Rectal smooth muscle tissue (tissue), 1 donor: ENCODE measurements around the gene SPAG7.

ENCODE experiments used
- H3K27ac ChIP-seq: one replicate; pipeline ENCODE4 v1.7.0; 2013; ENCODE audit warnings: low read depth, low read length, inconsistent platforms
- H3K27me3 ChIP-seq: one replicate; pipeline ENCODE4 v1.7.0; 2013; ENCODE audit warnings: low read length; ENCODE audit not compliant: control insufficient read depth, insufficient read depth
- H3K36me3 ChIP-seq: one replicate; pipeline ENCODE4 v1.7.0; 2013; ENCODE audit warnings: low read length; ENCODE audit not compliant: control insufficient read depth, insufficient read depth
- H3K4me1 ChIP-seq: one replicate; pipeline ENCODE4 v1.7.0; 2013; ENCODE audit warnings: low read length; ENCODE audit not compliant: control insufficient read depth, insufficient read depth
- H3K4me3 ChIP-seq: one replicate; pipeline ENCODE4 v1.7.0; 2013; ENCODE audit warnings: low read length
- H3K9ac ChIP-seq: one replicate; pipeline ENCODE4 v1.7.0; 2013; ENCODE audit warnings: low read length

Gene SPAG7

DNA sequence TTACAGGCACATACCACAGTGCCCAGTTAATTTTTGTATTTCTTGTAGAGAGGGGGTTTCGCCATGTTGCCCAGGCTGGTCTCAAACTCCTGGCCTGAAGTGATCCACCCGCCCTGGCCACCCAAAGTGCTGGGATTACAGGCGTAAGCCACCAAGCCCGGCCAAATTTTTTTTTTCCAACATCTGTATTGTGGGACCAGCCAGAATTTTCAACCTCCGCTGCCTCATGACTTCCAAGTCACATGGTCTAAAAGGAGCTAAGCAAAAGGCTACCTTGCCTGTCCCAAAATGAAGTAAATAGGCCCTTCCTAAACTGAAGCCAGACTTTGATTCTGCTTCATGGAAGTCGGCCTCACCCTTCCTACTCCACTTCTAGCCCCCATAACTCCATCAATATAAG lies 4.2 kb upstream of the SPAG7 start:
- peak overlapping the region; percentile 38 for H3K27ac ChIP-seq

DNA sequence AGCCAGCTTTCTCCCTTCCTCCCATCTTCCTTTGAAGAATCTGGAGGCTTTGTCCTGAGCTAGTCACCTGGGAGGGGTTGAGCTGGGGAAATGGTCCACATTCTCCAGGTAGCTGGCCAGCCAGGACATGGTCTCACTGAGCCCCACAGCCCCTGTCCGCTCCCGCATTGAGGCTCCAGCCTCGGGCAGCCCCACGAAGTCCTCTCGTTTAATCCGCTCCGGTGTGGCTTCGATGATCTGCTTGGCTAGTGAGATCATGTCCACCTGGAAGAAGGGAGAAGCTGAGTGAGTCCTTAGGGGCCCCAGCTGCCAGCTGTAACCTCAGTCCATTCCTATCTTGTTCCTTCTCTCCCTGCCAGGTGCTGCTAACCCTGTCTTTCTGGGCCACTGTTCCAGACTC lies 2.7 kb upstream of the SPAG7 start:
- peaks cover 22% of the 10 kb centered on the region for H3K4me1 ChIP-seq
- no peak overlapping the region for H3K9ac ChIP-seq
- no peaks in the 10 kb centered on the region for H3K27me3 ChIP-seq
- no peak overlapping the region for H3K4me3 ChIP-seq
- peak overlapping the region; percentile 91 for H3K27ac ChIP-seq
- H3K36me3 ChIP-seq: peaks cover 22% of the 10 kb centered on the region

More for the DNA sequence above, 4.2 kb upstream of the SPAG7 start:
- Histone ChIP-seq H3K4me3 (no peak overlapping the region), H3K27me3 (no peaks in the 10 kb centered on the region), H3K36me3 (peaks cover 21% of the 10 kb centered on the region), H3K4me1 (peaks cover 15% of the 10 kb centered on the region), H3K9ac (no peak overlapping the region)

GRCh38 chr17:4969551-4970173 lies 2.0 kb upstream of the SPAG7 start:
- Histone ChIP-seq H3K27ac (peak overlapping the region; percentile 91), H3K36me3 (peaks cover 23% of the 10 kb centered on the region), H3K4me3 (peak overlapping the region; percentile 80), H3K4me1 (peaks cover 22% of the 10 kb centered on the region), H3K27me3 (no peaks in the 10 kb centered on the region), H3K9ac (no peak overlapping the region)

DNA sequence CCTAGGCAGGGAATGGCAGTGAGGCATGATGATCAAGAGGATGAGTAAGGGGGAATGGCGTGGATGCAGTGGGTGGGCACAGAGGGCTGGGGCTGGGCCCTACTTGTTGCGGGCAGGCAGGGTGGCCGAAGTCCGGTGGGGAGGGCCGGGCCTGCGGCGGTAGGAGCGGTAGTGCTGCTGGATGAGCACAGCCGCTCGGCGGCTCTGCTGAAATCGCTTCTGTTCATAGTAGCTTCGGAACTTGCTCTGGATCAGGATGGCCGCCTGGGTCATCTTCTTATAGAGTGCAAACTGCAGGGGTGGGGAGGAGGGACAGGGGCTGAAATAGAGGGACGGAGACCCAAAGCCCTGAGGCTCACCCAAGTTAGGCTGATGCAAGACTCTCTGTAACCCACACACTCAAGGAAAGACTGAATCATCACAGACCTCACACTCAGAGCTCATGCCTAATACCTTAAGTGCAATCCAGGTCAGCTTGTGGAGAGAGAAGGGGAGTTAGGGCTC lies 1.5 kb upstream of the SPAG7 start:
- Histone ChIP-seq H3K27me3 (no peaks in the 10 kb centered on the region), H3K4me3 (peak overlapping the region; percentile 80), H3K27ac (peak overlapping the region; percentile 91), H3K9ac (no peak overlapping the region), H3K36me3 (peaks cover 21% of the 10 kb centered on the region), H3K4me1 (peaks cover 22% of the 10 kb centered on the region)

GRCh38 chr17:4968486-4969046 lies 949 bp upstream of the SPAG7 start:
- H3K36me3 ChIP-seq: peaks cover 18% of the 10 kb centered on the region
- H3K4me1 ChIP-seq: peaks cover 22% of the 10 kb centered on the region
- peak overlapping the region; percentile 83 for H3K9ac ChIP-seq
- peak overlapping the region; percentile 91 for H3K27ac ChIP-seq
- no peaks in the 10 kb centered on the region for H3K27me3 ChIP-seq
- peak overlapping the region; percentile 80 for H3K4me3 ChIP-seq

DNA sequence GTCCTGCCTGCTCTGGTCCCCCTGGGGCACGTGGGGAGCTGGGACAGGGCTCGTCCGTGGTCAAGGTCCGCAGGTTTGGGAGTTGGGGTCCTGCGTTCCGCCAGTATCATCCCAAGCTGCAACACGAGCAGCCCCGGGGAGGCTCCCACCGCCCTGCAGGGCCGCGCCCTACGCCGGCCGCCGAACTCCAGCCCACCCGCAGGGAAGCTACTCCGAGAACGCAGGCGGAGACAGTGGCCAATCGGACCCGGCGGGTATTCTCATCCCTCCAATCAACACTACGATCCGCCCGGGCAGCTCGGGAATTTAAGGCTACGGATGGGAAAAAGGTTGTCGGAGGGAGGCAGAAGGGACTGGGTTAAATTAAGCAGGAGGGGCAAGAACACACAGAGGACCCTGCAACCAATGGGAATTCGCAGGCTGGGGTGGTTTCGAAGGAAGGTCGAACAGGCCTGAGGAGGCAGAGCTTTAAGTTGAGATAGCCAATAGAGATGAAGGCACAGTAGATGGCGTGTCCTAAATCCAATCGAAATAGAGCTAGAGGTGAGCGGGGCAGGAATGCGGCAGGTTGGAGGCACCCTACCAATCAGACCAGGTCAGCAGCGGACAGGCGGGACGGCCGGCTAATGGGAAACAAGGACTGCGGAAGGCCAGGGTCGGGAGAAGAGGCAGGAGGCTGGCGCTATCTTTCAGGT lies 626 bp downstream of the SPAG7 start:
- Histone ChIP-seq H3K27me3 (no peaks in the 10 kb centered on the region), H3K9ac (peak overlapping the region; percentile 94), H3K27ac (peak overlapping the region; percentile 91), H3K36me3 (peaks cover 9% of the 10 kb centered on the region), H3K4me1 (peaks cover 22% of the 10 kb centered on the region), H3K4me3 (peak overlapping the region; percentile 84)

DNA sequence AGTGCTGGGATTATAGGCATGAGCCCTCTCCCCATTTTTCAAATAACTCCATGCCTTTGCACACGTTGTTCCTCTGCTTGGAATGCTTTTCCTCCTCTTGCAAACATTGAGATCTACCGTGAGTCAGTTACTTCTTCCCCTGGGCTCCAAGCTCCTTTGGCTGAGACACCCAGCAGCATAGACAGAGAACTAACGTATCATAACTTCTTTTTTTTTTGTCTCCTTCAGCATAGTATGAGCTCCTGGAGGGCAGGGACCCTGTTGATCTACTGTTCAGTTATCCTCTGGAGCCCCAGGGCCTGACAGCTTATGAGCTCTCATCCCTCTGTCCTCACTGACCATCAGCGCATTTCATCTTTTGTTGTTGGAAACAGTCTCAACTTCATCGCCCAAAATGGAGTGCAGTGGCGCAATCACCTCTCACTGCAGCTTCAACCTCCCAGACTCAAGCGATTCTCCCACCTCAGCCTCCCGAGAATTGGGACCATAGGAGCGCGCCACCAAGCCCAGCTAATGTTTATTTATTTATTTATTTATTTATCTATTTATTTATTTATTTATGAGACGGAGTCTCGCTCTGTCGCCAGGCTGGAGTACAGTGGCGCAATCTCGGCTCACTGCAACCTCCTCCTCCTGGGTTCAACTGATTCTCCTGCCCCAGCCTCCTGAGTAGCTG lies 2.2 kb downstream of the SPAG7 start:
- H3K27ac ChIP-seq: no peak overlapping the region
- no peaks in the 10 kb centered on the region for H3K27me3 ChIP-seq
- H3K36me3 ChIP-seq: peaks cover 6% of the 10 kb centered on the region
- H3K4me1 ChIP-seq: peaks cover 22% of the 10 kb centered on the region
- no peak overlapping the region for H3K4me3 ChIP-seq
- no peak overlapping the region for H3K9ac ChIP-seq

GRCh38 chr17:4960279-4960922 lies 7.2 kb downstream of the SPAG7 start:
- no peaks in the 10 kb centered on the region for H3K4me1 ChIP-seq
- no peak overlapping the region for H3K9ac ChIP-seq
- no peaks in the 10 kb centered on the region for H3K27me3 ChIP-seq
- H3K27ac ChIP-seq: no peak overlapping the region
- H3K4me3 ChIP-seq: no peak overlapping the region
- peaks cover 14% of the 10 kb centered on the region for H3K36me3 ChIP-seq

DNA sequence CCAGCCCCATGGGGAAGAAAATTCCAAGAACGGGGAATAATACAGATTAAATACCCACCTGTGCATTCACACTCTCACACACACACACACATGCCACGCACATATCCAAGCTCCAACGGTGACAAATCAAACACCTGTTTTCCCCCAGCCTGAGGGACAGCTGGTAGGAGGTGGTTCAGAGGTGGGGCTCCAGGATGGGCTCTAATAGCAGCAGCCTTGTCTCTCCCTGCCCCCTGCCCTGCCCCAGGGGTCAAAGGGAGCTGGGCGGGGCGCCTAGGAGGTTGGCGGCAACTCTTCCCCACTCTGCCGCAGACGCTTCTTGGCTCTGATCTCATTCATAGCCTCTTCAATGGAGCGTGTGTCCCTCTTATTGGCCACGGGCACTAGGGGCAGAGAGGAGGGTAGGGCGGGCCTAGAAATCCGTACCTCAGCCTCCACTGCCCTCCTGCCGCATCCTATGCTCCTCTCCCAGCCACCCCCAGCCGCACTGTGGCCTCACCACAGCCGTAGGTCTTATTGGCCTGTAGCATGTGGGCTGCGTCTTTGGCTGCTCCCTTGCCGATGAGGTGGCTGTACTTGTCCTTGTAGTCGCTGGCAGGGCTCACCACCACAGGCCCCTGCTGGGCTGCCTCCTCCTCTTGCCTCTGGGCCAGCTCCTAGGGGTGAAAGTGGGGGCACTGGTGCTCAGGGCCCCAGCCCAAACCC lies 8.2 kb downstream of the SPAG7 start:
- Histone ChIP-seq H3K4me1 (no peaks in the 10 kb centered on the region), H3K9ac (no peak overlapping the region), H3K36me3 (peaks cover 11% of the 10 kb centered on the region), H3K27ac (no peak overlapping the region), H3K4me3 (no peak overlapping the region), H3K27me3 (no peaks in the 10 kb centered on the region)

DNA sequence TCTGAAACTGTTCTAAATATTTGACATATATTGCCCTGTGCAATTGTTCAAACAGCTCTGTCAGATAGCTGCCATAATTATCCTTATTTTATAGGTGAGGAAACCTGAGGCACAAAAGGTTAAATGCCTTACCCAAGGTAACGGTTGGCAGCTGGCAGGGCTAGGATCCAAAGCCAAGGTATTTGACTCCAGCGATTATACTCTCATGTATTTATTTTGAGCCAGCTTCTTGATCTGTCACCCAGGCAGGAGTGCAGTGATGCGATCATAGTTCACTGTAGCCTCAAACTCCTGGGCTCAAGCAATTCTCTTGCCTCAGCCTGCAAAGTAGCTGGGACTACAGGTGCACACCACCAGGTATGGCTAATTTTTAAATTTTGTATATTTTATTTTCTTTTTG lies 9.5 kb downstream of the SPAG7 start:
- Histone ChIP-seq H3K9ac (no peak overlapping the region), H3K36me3 (peaks cover 11% of the 10 kb centered on the region), H3K4me1 (no peaks in the 10 kb centered on the region), H3K27me3 (no peaks in the 10 kb centered on the region), H3K4me3 (no peak overlapping the region), H3K27ac (no peak overlapping the region)

- peaks cover 11% of the 10 kb centered on the region for H3K36me3 ChIP-seq
- H3K27ac ChIP-seq: no peak overlapping the region
- H3K27me3 ChIP-seq: no peaks in the 10 kb centered on the region
- H3K9ac ChIP-seq: no peak overlapping the region
- H3K4me1 ChIP-seq: peaks cover 2% of the 10 kb centered on the region
- H3K4me3 ChIP-seq: no peak overlapping the region
Observed at GRCh38 chr17:4956493-4957061, 11.0 kb downstream of the SPAG7 start.
